Measurements from ENCODE around the gene ZGPAT.

DNA sequence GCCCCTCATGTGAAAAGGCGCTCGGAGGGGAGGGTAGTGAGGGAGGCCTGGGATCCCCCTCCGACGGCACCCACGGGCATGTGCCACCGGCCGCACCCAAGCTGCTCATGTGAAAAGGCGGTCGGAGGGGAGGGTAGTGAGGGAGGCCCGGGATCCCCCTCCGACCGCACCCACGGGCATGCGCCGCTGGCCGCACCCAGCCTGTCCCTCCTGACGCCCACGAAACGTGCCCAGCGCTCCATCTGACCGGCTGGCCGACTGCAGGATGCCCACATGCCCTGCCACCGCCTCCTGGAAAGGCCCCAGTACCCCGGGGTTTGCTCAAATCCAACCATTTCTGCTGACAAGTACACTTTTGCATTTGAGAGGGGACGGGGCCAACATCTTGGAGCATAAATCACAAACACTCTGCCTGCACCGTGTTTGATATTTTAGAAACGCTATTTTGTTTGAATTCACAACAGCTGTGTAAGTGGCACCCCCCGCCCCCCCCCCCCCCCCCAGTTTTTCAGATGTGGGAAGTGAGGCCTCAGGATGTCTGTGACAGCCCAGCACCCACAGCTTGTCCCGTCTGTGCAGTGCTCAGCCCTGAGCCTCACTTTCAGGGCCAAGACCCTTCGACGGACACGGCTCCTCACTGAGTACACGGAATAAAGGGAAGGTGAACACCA is 65.9 kb downstream of the ZGPAT start:
- no peak for TF ChIP-seq POLR2A (IDR thresholded peaks at IDR 0.05; ENCODE audit: low read depth)
- TF ChIP-seq, protein P1, sequence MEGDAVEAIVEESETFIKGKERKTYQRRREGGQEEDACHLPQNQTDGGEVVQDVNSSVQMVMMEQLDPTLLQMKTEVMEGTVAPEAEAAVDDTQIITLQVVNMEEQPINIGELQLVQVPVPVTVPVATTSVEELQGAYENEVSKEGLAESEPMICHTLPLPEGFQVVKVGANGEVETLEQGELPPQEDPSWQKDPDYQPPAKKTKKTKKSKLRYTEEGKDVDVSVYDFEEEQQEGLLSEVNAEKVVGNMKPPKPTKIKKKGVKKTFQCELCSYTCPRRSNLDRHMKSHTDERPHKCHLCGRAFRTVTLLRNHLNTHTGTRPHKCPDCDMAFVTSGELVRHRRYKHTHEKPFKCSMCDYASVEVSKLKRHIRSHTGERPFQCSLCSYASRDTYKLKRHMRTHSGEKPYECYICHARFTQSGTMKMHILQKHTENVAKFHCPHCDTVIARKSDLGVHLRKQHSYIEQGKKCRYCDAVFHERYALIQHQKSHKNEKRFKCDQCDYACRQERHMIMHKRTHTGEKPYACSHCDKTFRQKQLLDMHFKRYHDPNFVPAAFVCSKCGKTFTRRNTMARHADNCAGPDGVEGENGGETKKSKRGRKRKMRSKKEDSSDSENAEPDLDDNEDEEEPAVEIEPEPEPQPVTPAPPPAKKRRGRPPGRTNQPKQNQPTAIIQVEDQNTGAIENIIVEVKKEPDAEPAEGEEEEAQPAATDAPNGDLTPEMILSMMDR (IDR thresholded peaks at IDR 0.05), result no peak
- no peak for TF ChIP-seq POLR2AphosphoS5 (IDR thresholded peaks at IDR 0.05)
